ENCODE results near the gene CASP1.
"Not testable (repeated sequence)": the region's sequence is repeated elsewhere in the genome, so short reads cannot be mapped to it uniquely, and the experiment has no call there.

Gene CASP1

DNA sequence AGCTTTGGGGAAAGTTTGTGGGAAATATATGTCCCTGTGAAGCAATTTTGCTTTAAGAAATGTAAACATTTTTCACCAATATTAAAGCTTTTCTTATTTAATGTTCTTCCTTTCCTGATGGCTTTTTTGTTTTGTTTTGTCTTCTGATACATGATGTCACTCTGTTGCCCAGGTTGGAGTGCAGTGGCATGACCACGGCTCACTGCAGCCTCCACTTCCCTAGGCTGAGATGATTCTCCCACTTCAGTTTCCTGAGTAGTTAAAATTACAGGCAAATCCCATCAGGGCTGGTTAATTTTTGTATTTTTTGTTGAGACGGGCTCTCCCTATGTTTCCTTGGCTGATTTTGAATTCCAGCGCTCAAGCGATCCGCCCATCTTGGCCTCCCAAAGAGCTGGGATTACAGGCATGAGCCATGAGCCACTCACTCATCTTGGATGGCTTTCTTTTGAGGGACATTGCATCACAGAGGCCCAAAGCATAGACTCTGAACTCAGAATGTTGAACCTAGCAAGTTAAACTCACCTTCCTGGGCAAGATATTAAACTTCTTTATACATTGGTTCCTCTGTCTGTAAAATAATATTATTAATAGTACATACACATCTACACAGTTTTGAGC is 10.8 kb upstream of the CASP1 start:
- no peak for DNase-seq

- not testable (repeated sequence) for DNase-seq
Measured at GRCh38 chr11:105044557-105045524, 9.9 kb upstream of the CASP1 start, which contains the start of gene CARD16. CARD16 (minus strand) TSS chr11:105045335; CDS start chr11:105045297, 38 bp downstream.

GRCh38 chr11:105042178-105042577 is 7.2 kb upstream of the CASP1 start:
- DNase-seq = no peak

GRCh38 chr11:105040703-105041102 is 5.8 kb upstream of the CASP1 start:
- no peak for DNase-seq

GRCh38 chr11:105034388-105034787 is 556 bp downstream of the CASP1 start:
- not testable (repeated sequence) for DNase-seq

GRCh38 chr11:105033781-105034180 is 1.2 kb downstream of the CASP1 start:
- peak; percentile 24 for DNase-seq

- no peak for DNase-seq
Measured at GRCh38 chr11:105033343-105033742, 1.6 kb downstream of the CASP1 start.

GRCh38 chr11:105032495-105032894 is 2.4 kb downstream of the CASP1 start:
- DNase-seq = no peak

GRCh38 chr11:105027678-105028077 is 7.3 kb downstream of the CASP1 start:
- DNase-seq = no peak

GRCh38 chr11:105024394-105024793 is 10.6 kb downstream of the CASP1 start:
- DNase-seq = no peak

- no peak for DNase-seq
Measured at GRCh38 chr11:105023003-105023402, 11.9 kb downstream of the CASP1 start, which contains the start of gene CASP5. CASP5 (minus strand) TSS chr11:105023168; CDS start chr11:105023136, 32 bp downstream.

DNA sequence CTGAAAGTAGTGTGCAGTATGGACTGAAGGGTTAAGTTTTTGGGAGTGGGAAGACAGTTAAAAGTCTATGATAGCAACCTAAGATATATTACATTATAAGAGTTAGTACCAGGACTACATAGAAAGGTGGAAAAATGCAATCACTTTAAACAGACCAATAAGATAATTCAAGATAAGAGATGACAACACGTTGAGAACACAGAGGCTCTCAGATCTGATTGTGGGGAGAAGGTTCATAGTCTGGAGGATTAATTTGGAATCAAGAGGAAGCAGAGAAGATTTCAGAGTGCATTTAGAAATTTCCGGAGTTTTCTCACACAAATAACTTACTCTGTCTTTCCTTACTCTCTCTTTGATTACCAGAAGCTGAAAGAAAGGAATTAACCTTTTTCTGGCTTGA is 12.4 kb downstream of the CASP1 start:
- no peak for DNase-seq

GRCh38 chr11:105007463-105007862 is 27.5 kb downstream of the CASP1 start:
- DNase-seq = no peak

DNA sequence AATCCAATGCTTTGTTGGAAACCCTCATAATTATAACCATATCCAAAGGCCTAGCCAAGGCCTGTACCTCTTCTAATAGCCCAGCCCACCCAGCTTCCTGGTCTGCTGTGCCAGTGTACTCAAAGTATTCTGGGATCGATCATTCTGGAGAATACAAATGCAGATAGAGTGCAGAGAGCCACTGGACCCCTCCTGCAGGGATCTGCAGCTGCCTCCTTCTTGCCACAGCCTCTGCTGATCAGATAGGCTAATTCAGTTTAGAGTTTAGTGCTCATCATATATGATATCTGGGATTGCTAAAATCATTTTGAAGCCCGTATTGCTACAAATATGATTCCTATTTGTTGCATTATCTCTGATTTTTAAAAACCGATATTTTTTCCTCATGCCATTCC is 29.5 kb downstream of the CASP1 start:
- DNase-seq = no peak

- DNase-seq = no peak
Measured at GRCh38 chr11:105004021-105004420, 30.9 kb downstream of the CASP1 start.

GRCh38 chr11:105003151-105003550 is 31.8 kb downstream of the CASP1 start:
- no peak for DNase-seq

GRCh38 chr11:105000797-105001196 is 34.1 kb downstream of the CASP1 start:
- no peak for DNase-seq

DNA sequence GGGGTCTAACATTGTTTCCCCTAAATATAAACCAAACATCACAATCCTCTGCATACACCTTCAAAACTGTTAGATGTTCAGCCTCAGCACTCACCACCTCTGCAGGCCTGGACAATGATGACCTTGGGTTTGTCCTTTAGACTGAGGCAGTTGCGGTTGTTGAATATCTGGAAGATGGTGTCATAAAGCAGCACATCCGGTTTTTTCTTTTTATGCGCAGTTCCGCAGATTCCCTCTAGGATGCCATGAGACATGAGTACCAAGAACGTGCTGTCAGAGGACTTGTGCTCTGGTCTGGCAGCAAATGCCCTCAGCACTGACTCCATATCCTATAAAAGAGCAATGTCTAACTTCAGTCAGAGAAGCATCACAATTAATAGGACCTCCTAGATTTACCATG is 34.8 kb downstream of the CASP1 start:
- no peak for DNase-seq

DNA sequence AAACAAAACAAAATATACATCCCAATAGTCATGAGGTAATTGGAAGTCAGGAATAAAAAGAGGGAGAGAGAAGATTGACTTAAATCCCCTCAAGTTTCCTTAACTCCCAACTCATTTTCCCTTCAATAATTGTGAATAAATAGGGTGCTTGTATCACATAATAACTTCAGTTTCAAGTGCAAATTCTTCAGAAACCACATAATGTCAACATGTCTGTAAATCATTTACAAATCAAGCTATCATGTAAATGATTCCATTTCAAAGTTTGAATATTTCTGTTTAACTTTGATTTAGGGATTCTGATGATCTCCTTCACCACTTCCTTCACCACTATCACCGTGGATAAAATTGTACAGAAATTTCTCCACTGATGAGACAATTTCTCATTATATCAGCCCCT is 35.2 kb downstream of the CASP1 start:
- DNase-seq = no peak

GRCh38 chr11:104997288-104997687 is 37.7 kb downstream of the CASP1 start:
- DNase-seq = no peak

DNA sequence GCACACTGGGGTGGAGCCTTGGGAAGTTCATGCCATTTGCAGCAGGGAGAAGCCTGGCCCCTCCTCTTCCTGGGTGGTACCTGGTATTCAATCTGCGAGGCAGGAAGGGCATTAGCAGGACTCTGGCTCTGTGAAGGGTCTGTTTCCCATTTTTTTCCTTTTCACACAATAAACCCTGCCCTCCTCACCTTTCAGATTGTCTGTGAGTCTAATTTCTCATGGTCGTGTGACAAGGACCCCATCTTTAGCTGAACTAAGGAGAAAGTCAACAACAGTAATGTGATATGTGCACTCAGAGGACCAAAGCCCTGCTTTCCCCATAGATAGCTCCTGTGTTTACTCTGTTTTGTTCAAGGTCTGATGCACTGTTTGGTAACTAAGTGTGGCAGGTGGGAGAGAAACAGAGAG is 39.9 kb downstream of the CASP1 start:
- DNase-seq = peak; percentile 95

GRCh38 chr11:104992781-104993180 is 42.2 kb downstream of the CASP1 start:
- no peak for DNase-seq

- DNase-seq = no peak
Measured at GRCh38 chr11:104991994-104992393, 43.0 kb downstream of the CASP1 start.

- DNase-seq = no peak
Measured at GRCh38 chr11:104984808-104985207, 50.1 kb downstream of the CASP1 start.
